WERI-Rb-1 (cell line): ENCODE results near the gene HINT2.

Experiments
- DNase-seq: peaks from one replicate; pipeline ENCODE4 v3.0.0-alpha.2; 2020
- H3K27ac ChIP-seq: fragments of 250-450 bp; sonication (Bioruptor Pico); 2 replicates; pipeline ENCODE4 v1.5.1; 2020; ENCODE audit warnings: mild to moderate bottlenecking, moderate library complexity
- H3K27me3 ChIP-seq: fragments of 250-450 bp; sonication (Bioruptor Pico); 2 replicates; pipeline ENCODE4 v1.5.1; 2021; ENCODE audit warnings: mild to moderate bottlenecking, low read depth, moderate library complexity; ENCODE audit not compliant: insufficient read depth, severe bottlenecking
- H3K36me3 ChIP-seq: fragments of 250-450 bp; sonication (Bioruptor Pico); 2 replicates; pipeline ENCODE4 v1.5.1; 2020; ENCODE audit warnings: mild to moderate bottlenecking, moderate library complexity
- H3K4me3 ChIP-seq: 2 replicates; pipeline ENCODE4 v1.5.1; 2011; ENCODE audit warnings: low read depth, mild to moderate bottlenecking, control low read depth, low read length
- H3K9me3 ChIP-seq: fragments of 250-450 bp; sonication (Bioruptor Pico); 2 replicates; pipeline ENCODE4 v1.5.1; 2021; ENCODE audit warnings: mild to moderate bottlenecking, moderate library complexity; ENCODE audit not compliant: severe bottlenecking
- CTCF ChIP-seq: IDR thresholded peaks from 2 replicates; pipeline ENCODE4 v1.5.1; 2011; ENCODE audit warnings: low read depth, mild to moderate bottlenecking, control low read depth, inconsistent platforms, low read length

Gene HINT2

DNA sequence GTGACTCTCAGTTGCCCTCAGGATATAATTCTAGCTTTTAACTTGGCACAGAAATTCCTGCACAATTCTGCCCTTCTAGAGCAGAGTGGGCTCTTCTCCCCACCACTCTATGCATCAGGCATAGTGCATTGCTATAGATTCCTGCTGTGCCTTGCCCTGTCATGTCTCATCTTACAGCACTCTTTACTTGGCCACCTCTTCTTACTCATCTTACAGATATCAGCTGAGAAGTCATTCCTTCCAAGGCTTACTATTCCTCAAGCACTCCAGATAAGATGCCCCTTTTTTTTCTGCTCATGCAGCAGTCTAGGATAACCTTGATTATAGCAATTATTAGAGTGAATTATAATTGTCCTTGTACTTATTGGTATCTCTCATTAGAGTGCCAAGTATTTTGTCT lies 8.1 kb upstream of the HINT2 start:
- DNase-seq: no peak
- no peaks in the 10 kb centered on the region for H3K9me3 ChIP-seq
- no peak for TF ChIP-seq CTCF
- no peaks in the 10 kb centered on the region for H3K27me3 ChIP-seq
- H3K4me3 ChIP-seq: no peak overlapping the region
- no peaks in the 10 kb centered on the region for H3K36me3 ChIP-seq
- H3K27ac ChIP-seq: no peak overlapping the region

DNA sequence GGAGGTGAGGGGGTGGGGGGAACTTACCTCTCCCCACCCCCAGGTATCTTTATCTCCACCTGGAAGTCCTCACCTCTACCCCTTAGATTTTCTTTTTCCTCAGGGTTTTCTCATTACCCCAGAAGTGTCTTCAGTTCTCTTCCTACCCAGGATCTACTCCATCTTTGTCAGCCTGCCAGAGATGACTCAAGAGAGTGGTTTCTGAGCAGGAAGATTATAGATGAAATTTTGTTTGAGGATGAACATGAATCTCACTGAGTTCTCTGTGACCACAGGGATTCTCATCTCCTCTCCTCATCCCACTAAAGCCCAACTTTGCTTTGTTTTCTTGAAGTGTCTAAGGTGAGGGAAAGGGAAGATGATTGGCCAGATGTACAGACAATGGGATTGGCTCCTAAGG lies 5.2 kb upstream of the HINT2 start:
- no peak for TF ChIP-seq CTCF
- no peak overlapping the region for H3K27ac ChIP-seq
- no peaks in the 10 kb centered on the region for H3K36me3 ChIP-seq
- H3K9me3 ChIP-seq: no peaks in the 10 kb centered on the region
- no peak overlapping the region for H3K4me3 ChIP-seq
- no peak for DNase-seq
- no peaks in the 10 kb centered on the region for H3K27me3 ChIP-seq

- TF ChIP-seq CTCF: no peak
- Histone ChIP-seq H3K36me3 (peaks cover 3% of the 10 kb centered on the region), H3K27ac (no peak overlapping the region), H3K27me3 (no peaks in the 10 kb centered on the region), H3K4me3 (no peak overlapping the region), H3K9me3 (no peaks in the 10 kb centered on the region)
- no peak for DNase-seq
Measured at GRCh38 chr9:35818341-35818740, 3.5 kb upstream of the HINT2 start.

DNA sequence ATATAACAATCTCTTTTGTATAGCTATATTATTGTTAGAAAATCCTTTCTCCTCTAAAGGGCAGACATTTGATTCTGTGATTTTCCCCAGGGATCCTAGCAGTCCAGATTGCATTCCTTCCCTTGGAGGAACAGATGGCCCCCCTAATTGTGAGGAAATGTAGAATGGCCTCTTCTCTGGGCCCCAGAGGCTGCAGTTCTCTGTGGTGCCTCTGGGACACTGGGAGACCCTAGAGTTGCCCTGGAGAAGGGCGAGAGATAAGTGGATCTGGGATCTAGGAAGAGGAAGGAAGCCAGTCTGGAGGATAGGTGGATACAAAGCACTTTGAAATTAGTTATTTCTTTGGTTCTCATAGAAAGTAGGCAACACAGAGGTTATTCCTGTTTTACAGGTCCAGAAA lies 1.9 kb upstream of the HINT2 start:
- Histone ChIP-seq H3K27me3 (no peaks in the 10 kb centered on the region), H3K36me3 (peaks cover 3% of the 10 kb centered on the region), H3K27ac (no peak overlapping the region), H3K9me3 (no peaks in the 10 kb centered on the region), H3K4me3 (no peak overlapping the region)
- DNase-seq: peak; percentile 59
- peak; percentile 44 for TF ChIP-seq CTCF

DNA sequence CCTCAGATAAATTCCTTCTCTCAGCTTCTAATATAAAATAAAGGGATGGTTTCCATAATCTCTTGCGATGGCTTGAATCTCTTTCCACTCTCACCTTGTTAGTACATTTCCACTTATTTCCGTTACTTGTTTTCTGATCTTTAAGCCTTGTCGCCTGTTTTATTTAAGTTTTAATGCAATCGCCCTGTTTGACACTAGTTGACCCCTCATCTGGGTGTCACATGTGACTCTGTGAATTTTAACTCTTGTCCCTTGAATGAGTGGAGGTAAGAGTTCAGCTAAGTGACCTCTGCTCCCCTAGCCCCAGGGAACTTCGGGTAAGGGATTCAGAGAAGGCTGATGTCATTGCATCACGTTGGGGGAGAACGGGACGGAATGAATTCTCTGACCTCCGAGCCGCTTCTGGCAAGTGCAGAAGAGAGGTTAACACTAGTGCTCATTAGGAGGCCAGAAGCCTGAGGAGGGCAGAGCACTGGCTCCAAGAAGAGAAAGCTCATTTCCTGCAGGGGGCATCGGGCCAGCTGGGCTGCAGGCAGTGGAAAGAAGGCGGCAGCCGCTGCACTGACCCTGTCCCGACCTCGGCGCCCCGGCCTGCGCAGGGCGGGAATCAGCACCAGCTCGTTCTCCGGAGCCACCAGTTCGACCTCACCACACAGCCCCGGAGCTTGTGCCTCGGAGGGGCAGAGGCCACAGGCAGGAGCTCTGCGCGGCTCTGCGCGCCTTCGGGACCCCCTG lies 569 bp downstream of the HINT2 start:
- peak; percentile 69 for DNase-seq
- Histone ChIP-seq H3K36me3 (peaks cover 12% of the 10 kb centered on the region), H3K27ac (peak overlapping the region; percentile 99), H3K27me3 (no peaks in the 10 kb centered on the region), H3K9me3 (no peaks in the 10 kb centered on the region), H3K4me3 (peak overlapping the region; percentile 73)
- peak; percentile 57 for TF ChIP-seq CTCF
